Thyroid gland (tissue), 4 donors: ENCODE results near the gene RPS6KL1. TPM values are rescaled to one million over a fixed set of nuclear protein-coding genes. Genes with fewer than 3 reads are reported as not detected.

Experiments
- DNase-seq, 2 donors: peaks; one replicate each; pipeline ENCODE4 v3.0.0-alpha.2; 2019
- H3K27ac ChIP-seq, 3 donors: fragments of 200-600 bp; sonication (generic); 1 replicate in 2 of 3; 2 replicates in 1 of 3; pipeline ENCODE4 v1.5.1; 2016 to 2019; ENCODE audit warnings: mild to moderate bottlenecking in 1 of 3, moderate library complexity in 1 of 3
- H3K27me3 ChIP-seq: fragments of 200-600 bp; sonication (generic); one replicate; pipeline ENCODE4 v1.5.1; 2019
- H3K36me3 ChIP-seq, 2 donors: fragments of 200-600 bp; sonication (generic); one replicate each; pipeline ENCODE4 v1.5.1; 2016 to 2019
- H3K4me1 ChIP-seq, 2 donors: fragments of 200-600 bp; sonication (generic); one replicate each; pipeline ENCODE4 v1.5.1; 2017 to 2019
- H3K4me3 ChIP-seq, 3 donors: fragments of 200-600 bp; sonication (generic); replicated peaks in 1 of 3; 1 replicate in 2 of 3; 2 replicates in 1 of 3; pipeline ENCODE4 v1.5.1; 2016; ENCODE audit warnings: mild to moderate bottlenecking in 1 of 3
- H3K9me3 ChIP-seq: fragments of 200-600 bp; sonication (generic); one replicate; pipeline ENCODE4 v1.5.1; 2017
- CTCF ChIP-seq, 6 experiments: fragments of 200-600 bp in 3 of 6; fragments of 450-650 bp in 3 of 6; sonication (generic) in 3 of 6; IDR thresholded peaks; one replicate each; pipeline ENCODE4 v1.5.1; 2016 to 2019; ENCODE audit warnings: antibody characterized with exemption in 6 of 6, mild to moderate bottlenecking in 2 of 6, inconsistent platforms in 1 of 6, moderate library complexity in 1 of 6
- POLR2A ChIP-seq, 2 donors: fragments of 450-650 bp; IDR thresholded peaks; one replicate each; pipeline ENCODE4 v1.6.1; 2017; ENCODE audit warnings: antibody characterized with exemption in 2 of 2, mild to moderate bottlenecking in 2 of 2, moderate library complexity in 1 of 2
- WGBS, 2 donors: methylation state at CpG; one replicate each; pipeline ENCODE4 v1.1.5; 2017; 5-methylcytosine and 5-hydroxymethylcytosine counted together
- intact Hi-C: fragments of 100-400 bp; cut with DNase I; formaldehyde crosslinking; loops from one replicate; pipeline ENCODE4 v1.15.1; 2023
- total RNA-seq, 4 donors: library from RNA; depleted of rRNA; stranded (reverse); fragments of >200 nt; gene quantifications; one replicate each; pipeline ENCODE4 v1.2.3, GENCODE V29; 2016

RPS6KL1 gene
- total RNA-seq, 4 donors from 2014 or later: 5.7 to 16.4 (median 9.5) TPM

GRCh38 chr14:74919421-74920165 is 3.5 kb downstream of the RPS6KL1 start:
- H3K27ac ChIP-seq: no peak overlapping the region
- 90 to 92% methylated on average over 16 to 20 of the region's 22 CpGs for WGBS, 2 donors
- intact Hi-C loops: loop anchor here (10.0 kb wide), 1 partner anchor 165 kb away; no protein-coding TSS in a partner anchor

GRCh38 chr14:74918380-74918779 is 4.7 kb downstream of the RPS6KL1 start:
- intact Hi-C loops: loop anchor here (10.0 kb wide), 1 partner anchor 166 kb away; no protein-coding TSS in a partner anchor

More at GRCh38 chr14:74919421-74920165, 3.5 kb downstream of the RPS6KL1 start:
- DNase-seq: no peak
- Histone ChIP-seq H3K36me3 (no peaks in the 10 kb centered on the region), H3K9me3 (no peaks in the 10 kb centered on the region), H3K27me3 (no peaks in the 10 kb centered on the region), H3K4me3 (no peak overlapping the region), H3K4me1 (peaks cover 17 to 35% of the 10 kb centered on the region in 2 donors)
- TF ChIP-seq POLR2A (IDR thresholded peaks at IDR 0.05) (no peak), CTCF (IDR thresholded peaks at IDR 0.05) (no peak)

GRCh38 chr14:74917646-74918081 is 5.4 kb downstream of the RPS6KL1 start:
- 24 to 38% methylated on average over 13 of the region's 13 CpGs for WGBS, 2 donors
- no peaks in the 10 kb centered on the region for H3K27me3 ChIP-seq
- peak overlapping the region; percentile 69 to 75 (median 74) for H3K27ac ChIP-seq
- intact Hi-C loops: loop anchor here (10.0 kb wide), 1 partner anchor 167 kb away; no protein-coding TSS in a partner anchor
- H3K9me3 ChIP-seq: no peaks in the 10 kb centered on the region
- H3K4me1 ChIP-seq: peaks cover 17 to 31% of the 10 kb centered on the region in 2 donors
- H3K36me3 ChIP-seq: no peaks in the 10 kb centered on the region
- TF ChIP-seq POLR2A (IDR thresholded peaks at IDR 0.05) (no peak), CTCF (IDR thresholded peaks at IDR 0.05) (no peak)
- DNase-seq: peak; percentile 90
- no peak overlapping the region for H3K4me3 ChIP-seq

More at GRCh38 chr14:74918380-74918779, 4.7 kb downstream of the RPS6KL1 start:
- TF ChIP-seq POLR2A (IDR thresholded peaks at IDR 0.05) (no peak), CTCF (IDR thresholded peaks at IDR 0.05) (no peak)
- no peak overlapping the region for H3K4me3 ChIP-seq
- no peaks in the 10 kb centered on the region for H3K27me3 ChIP-seq
- H3K4me1 ChIP-seq: peaks cover 17 to 38% of the 10 kb centered on the region in 2 donors
- peak overlapping the region in 2 of 3 donors; percentile 74 to 75 for H3K27ac ChIP-seq
- no peaks in the 10 kb centered on the region for H3K9me3 ChIP-seq
- no peak for DNase-seq
- WGBS, 2 donors: 93 to 96% methylated on average over 9 of the region's 9 CpGs
- H3K36me3 ChIP-seq: no peaks in the 10 kb centered on the region

GRCh38 chr14:74917178-74917543 is 5.9 kb downstream of the RPS6KL1 start:
- Histone ChIP-seq H3K4me1 (peaks cover 17 to 28% of the 10 kb centered on the region in 2 donors), H3K27ac (peak overlapping the region; percentile 69 to 75 (median 74)), H3K36me3 (no peaks in the 10 kb centered on the region), H3K9me3 (no peaks in the 10 kb centered on the region), H3K27me3 (no peaks in the 10 kb centered on the region), H3K4me3 (no peak overlapping the region)
- 87 to 88% methylated on average over 4 to 5 of the region's 5 CpGs for WGBS, 2 donors
- TF ChIP-seq POLR2A (IDR thresholded peaks at IDR 0.05) (no peak), CTCF (IDR thresholded peaks at IDR 0.05) (no peak)
- intact Hi-C loops: loop anchor here (10.0 kb wide), 1 partner anchor 168 kb away; no protein-coding TSS in a partner anchor
- no peak for DNase-seq

- H3K4me3 ChIP-seq: no peak overlapping the region
- H3K36me3 ChIP-seq: no peaks in the 10 kb centered on the region
- 44 to 52% methylated on average over 5 to 7 of the region's 7 CpGs for WGBS, 2 donors
- intact Hi-C loops: loop anchor here (10.0 kb wide), 1 partner anchor 169 kb away; no protein-coding TSS in a partner anchor
- no peak for DNase-seq
- H3K27me3 ChIP-seq: no peaks in the 10 kb centered on the region
- no peaks in the 10 kb centered on the region for H3K9me3 ChIP-seq
- TF ChIP-seq POLR2A (IDR thresholded peaks at IDR 0.05) (no peak), CTCF (IDR thresholded peaks at IDR 0.05) (no peak)
- H3K4me1 ChIP-seq: peaks cover 17 to 28% of the 10 kb centered on the region in 2 donors
- H3K27ac ChIP-seq: peak overlapping the region in 1 of 3 donors; percentile 69
Observed at GRCh38 chr14:74915826-74916225, 7.2 kb downstream of the RPS6KL1 start.
